BJ (cell line): Measurements from ENCODE around the gene SERPINA12. TPM values are rescaled to one million over a fixed set of nuclear protein-coding genes. Genes with fewer than 3 reads are reported as not detected.

ENCODE experiments used
- CTCF ChIA-PET: fragments of 350-600 bp; formaldehyde crosslinking; extraction: SDS; loops from one replicate; lab custom pipeline; 2021; ENCODE audit warnings: antibody characterized with exemption, inconsistent platforms; lab: Yijun Ruan, JAX
- POLR2A ChIA-PET: fragments of 300-600 bp; sonication (Branson Sonifier 250); formaldehyde crosslinking; extraction: SDS; loops from one replicate; lab custom pipeline; 2021; ENCODE audit warnings: antibody characterized with exemption; lab: Charles Lee
- DNase-seq: peaks from one replicate; pipeline ENCODE4 v3.0.0-alpha.2; 2011; ENCODE audit warnings: low read depth
- H3K27me3 ChIP-seq: 2 replicates; pipeline ENCODE4 v1.6.0; 2011; ENCODE audit warnings: low read length; ENCODE audit not compliant: control insufficient read depth, insufficient read depth
- H3K36me3 ChIP-seq: 2 replicates; pipeline ENCODE4 v1.5.1; 2011; ENCODE audit warnings: low read length; ENCODE audit not compliant: control insufficient read depth, insufficient read depth
- H3K4me3 ChIP-seq: 2 replicates; pipeline ENCODE4 v1.5.1; 2011; ENCODE audit warnings: low read depth, mild to moderate bottlenecking, control low read depth, low read length
- CTCF ChIP-seq: IDR thresholded peaks from 2 replicates; pipeline ENCODE4 v1.5.1; 2011; ENCODE audit warnings: low read depth, mild to moderate bottlenecking, control low read depth, inconsistent platforms, low read length, moderate library complexity; ENCODE audit not compliant: insufficient read depth
- polyA plus RNA-seq: library from polyadenylated mRNA; depleted of rRNA; stranded (reverse); fragments of >200 nt; gene quantifications from 2 replicates; pipeline ENCODE4 v1.2.3, GENCODE V29; 2011

The SERPINA12 gene
- polyA plus RNA-seq, 1 experiment = not detected

DNA sequence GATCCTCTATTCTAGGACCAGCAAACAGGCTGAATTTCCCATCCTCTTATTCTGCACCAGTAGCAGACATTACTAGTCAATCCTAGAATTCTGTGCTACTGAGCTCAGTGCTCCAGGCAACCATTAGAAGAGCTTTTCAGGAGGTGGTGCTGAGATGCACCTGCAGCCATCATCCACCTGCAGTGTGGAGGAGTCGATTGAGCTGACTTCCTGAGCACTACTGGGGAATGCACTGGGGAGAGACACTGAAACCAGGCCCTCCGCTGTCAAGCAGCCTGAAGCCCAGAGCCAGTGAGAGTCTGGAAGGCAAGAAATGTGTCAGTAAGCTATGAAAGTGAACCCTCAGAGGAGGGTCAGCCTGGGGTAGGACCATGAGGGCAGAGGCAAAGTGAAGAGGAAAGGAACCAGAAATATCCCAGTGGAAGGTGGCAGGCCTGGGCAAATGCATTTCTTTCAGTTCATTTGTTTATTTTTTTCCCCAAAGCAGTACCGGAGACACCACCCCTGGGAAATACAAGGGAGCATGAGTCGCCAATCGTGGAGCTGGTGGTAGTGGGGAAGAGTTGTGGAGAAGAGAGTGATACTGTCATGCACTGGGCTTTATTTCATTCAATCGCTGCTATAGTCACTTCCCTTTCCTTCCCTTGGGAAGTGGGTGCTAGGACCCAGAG is 28.9 kb upstream of the SERPINA12 start:
- ChIA-PET POLR2A (no interaction called here), CTCF (interaction anchor here (4.1 kb wide), 1 partner anchor 10 kb away, joined by 27 read pairs; no protein-coding TSS in a partner anchor)
- no peaks in the 10 kb centered on the region for H3K36me3 ChIP-seq
- H3K4me3 ChIP-seq = no peak overlapping the region
- DNase-seq = no peak
- H3K27me3 ChIP-seq = no peaks in the 10 kb centered on the region
- TF ChIP-seq CTCF = no peak

GRCh38 chr14:94536836-94537235 is 27.6 kb upstream of the SERPINA12 start:
- DNase-seq = no peak
- TF ChIP-seq CTCF = no peak
- POLR2A ChIA-PET = no interaction called here
- CTCF ChIA-PET = interaction anchor here (4.1 kb wide), 1 partner anchor 12 kb away, joined by 27 read pairs; no protein-coding TSS in a partner anchor
- Histone ChIP-seq H3K27me3 (no peaks in the 10 kb centered on the region), H3K36me3 (no peaks in the 10 kb centered on the region), H3K4me3 (no peak overlapping the region)

DNA sequence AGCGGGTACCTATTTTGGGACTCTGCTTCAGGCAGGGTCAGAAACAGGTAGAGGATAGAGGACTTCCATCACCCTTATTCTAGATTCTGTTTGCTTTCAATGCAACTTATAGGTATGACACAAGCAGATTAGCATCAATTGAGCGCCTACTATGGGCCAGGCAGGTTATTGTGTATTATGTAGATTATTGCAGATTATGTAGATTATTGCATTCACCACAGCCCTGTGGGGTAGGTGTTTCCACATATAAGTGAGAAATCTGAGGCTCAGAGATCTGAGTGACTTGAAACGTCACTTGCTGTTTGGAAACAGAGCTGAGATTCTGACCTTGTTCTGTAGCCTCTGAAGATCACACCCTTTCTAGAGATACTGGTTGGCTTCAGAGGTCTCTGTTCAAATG is 26.2 kb upstream of the SERPINA12 start:
- Histone ChIP-seq H3K4me3 (no peak overlapping the region), H3K36me3 (no peaks in the 10 kb centered on the region), H3K27me3 (no peaks in the 10 kb centered on the region)
- no peak for TF ChIP-seq CTCF
- ChIA-PET POLR2A (no interaction called here), CTCF (interaction anchor here (1.0 kb wide), 1 partner anchor 13 kb away, joined by 6 read pairs; no protein-coding TSS in a partner anchor)
- no peak for DNase-seq

DNA sequence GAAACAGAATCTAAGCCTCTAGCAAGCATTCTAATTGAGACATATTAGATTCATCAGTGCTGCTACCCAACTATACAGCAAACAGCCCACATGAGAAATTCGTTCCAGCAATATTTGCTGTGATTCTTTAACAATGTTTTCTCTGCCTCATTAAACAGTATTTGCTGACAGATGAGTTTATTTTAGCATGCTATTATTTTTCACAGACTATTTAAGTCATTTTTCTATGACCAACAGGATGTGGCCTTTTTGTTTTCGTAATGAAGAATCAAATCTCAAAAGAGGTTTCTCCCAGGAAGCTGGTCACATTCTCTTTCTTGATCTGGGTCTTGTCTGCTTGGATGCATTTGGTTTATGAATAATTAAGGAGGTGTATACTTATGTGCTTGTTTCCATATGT is 23.2 kb upstream of the SERPINA12 start:
- no peak for DNase-seq
- TF ChIP-seq CTCF = no peak
- CTCF ChIA-PET = interaction anchor here (1.1 to 2.0 kb wide), 2 partner anchors 16 to 18 kb away, joined by 4 to 14 read pairs; no protein-coding TSS in a partner anchor

DNA sequence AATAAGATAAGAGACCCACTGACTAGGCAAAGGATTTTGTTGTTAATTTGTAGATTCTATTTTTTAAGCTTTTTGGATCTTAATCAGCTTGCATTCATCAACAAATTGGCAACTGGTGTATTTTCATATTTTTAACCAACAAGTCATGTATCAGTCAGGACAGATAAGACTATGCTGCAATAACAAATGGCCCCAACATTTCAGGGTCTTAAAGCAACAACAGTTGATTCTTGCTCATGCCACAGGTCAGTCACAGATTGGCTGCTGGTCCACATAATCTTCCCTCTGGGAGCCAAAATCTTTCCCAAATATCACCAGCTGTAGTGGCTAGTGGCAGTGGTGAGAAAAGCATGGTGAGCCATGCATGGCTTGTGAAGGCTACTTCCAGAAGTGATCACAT is 21.9 kb upstream of the SERPINA12 start:
- Histone ChIP-seq H3K36me3 (no peaks in the 10 kb centered on the region), H3K27me3 (no peaks in the 10 kb centered on the region), H3K4me3 (no peak overlapping the region)
- POLR2A ChIA-PET = no interaction called here
- no peak for TF ChIP-seq CTCF
- CTCF ChIA-PET = no interaction called here
- no peak for DNase-seq

More for the DNA sequence above, 23.2 kb upstream of the SERPINA12 start:
- no peaks in the 10 kb centered on the region for H3K27me3 ChIP-seq
- H3K36me3 ChIP-seq = no peaks in the 10 kb centered on the region
- POLR2A ChIA-PET = interaction anchor here (0.6 kb wide), 1 partner anchor 62 kb away, joined by 19 read pairs; no protein-coding TSS in a partner anchor
- H3K4me3 ChIP-seq = no peak overlapping the region
